Ascending aorta (tissue), 2 donors: Measurements from ENCODE around the gene POU3F3. TPM values are rescaled to one million over a fixed set of nuclear protein-coding genes. Genes with fewer than 3 reads are reported as not detected.

ENCODE experiments used
- DNase-seq, 2 donors: peaks; one replicate each; pipeline ENCODE4 v3.0.0-alpha.2; 2019; ENCODE audit warnings: low spot score in 2 of 2
- H3K27ac ChIP-seq, 2 donors: fragments of 200-600 bp; sonication (generic); one replicate each; pipeline ENCODE4 v1.5.1; 2016 to 2017; ENCODE audit warnings: mild to moderate bottlenecking in 1 of 2
- H3K27me3 ChIP-seq: fragments of 200-600 bp; sonication (generic); one replicate; pipeline ENCODE4 v1.5.1; 2017
- H3K36me3 ChIP-seq, 2 donors: fragments of 200-600 bp; sonication (generic); one replicate each; pipeline ENCODE4 v1.5.1; 2016
- H3K4me1 ChIP-seq, 2 donors: fragments of 200-600 bp; sonication (generic); one replicate each; pipeline ENCODE4 v1.5.1; 2016 to 2017; ENCODE audit warnings: mild to moderate bottlenecking in 1 of 2
- H3K4me3 ChIP-seq, 2 donors: fragments of 200-600 bp; sonication (generic); one replicate each; pipeline ENCODE4 v1.5.1; 2016 to 2017; ENCODE audit warnings: mild to moderate bottlenecking in 1 of 2
- H3K9me3 ChIP-seq, 2 donors: fragments of 200-600 bp; sonication (generic); one replicate each; pipeline ENCODE4 v1.5.1; 2016
- intact Hi-C: fragments of 100-400 bp; cut with DNase I; formaldehyde crosslinking; loops from one replicate; pipeline ENCODE4 v1.15.1; 2023
- total RNA-seq: library from RNA; depleted of rRNA; stranded (reverse); fragments of >200 nt; gene quantifications from one replicate; pipeline ENCODE4 v1.1.0, GENCODE V29; 2016
- TF ChIP-seq, protein P1 (sequence below), 3 experiments: fragments of 200-600 bp in 2 of 3; fragments of 450-650 bp in 1 of 3; sonication (generic) in 2 of 3; IDR thresholded peaks; one replicate each; pipeline ENCODE4 v1.5.1; 2016 to 2019; ENCODE audit warnings: antibody characterized with exemption in 3 of 3, mild to moderate bottlenecking in 1 of 3, moderate library complexity in 1 of 3

POU3F3 gene
- total RNA-seq, 1 donor from 2014 or later, result 0.21 TPM

DNA sequence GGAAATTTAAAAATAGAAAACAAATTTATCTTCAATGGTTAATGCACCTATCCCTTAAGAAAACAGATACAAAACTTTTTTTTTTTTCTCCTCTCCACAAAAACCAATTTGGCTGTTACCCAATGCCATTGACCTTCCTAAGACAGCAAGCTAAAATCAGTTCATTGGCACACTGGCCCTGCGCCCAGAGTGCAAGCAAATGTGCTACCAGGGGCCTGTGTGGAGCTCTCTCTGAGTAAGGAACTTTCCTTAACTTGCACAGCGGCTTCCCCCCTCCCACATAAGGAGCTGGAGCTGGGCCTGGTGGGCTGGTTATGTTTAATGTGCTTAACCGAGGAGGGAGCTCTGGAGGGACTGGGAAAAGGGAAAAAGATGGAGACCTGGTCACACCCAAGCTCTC is 17.6 kb upstream of the POU3F3 start:
- H3K27ac ChIP-seq, result no peak overlapping the region
- intact Hi-C loops, result no loop called here
- DNase-seq, result no peak
- TF ChIP-seq, protein P1, sequence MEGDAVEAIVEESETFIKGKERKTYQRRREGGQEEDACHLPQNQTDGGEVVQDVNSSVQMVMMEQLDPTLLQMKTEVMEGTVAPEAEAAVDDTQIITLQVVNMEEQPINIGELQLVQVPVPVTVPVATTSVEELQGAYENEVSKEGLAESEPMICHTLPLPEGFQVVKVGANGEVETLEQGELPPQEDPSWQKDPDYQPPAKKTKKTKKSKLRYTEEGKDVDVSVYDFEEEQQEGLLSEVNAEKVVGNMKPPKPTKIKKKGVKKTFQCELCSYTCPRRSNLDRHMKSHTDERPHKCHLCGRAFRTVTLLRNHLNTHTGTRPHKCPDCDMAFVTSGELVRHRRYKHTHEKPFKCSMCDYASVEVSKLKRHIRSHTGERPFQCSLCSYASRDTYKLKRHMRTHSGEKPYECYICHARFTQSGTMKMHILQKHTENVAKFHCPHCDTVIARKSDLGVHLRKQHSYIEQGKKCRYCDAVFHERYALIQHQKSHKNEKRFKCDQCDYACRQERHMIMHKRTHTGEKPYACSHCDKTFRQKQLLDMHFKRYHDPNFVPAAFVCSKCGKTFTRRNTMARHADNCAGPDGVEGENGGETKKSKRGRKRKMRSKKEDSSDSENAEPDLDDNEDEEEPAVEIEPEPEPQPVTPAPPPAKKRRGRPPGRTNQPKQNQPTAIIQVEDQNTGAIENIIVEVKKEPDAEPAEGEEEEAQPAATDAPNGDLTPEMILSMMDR (IDR thresholded peaks at IDR 0.05), result no peak
- H3K4me3 ChIP-seq, result no peak overlapping the region
- H3K36me3 ChIP-seq, result no peaks in the 10 kb centered on the region
- no peaks in the 10 kb centered on the region for H3K9me3 ChIP-seq
- H3K4me1 ChIP-seq, result no peaks in the 10 kb centered on the region
- H3K27me3 ChIP-seq, result no peaks in the 10 kb centered on the region

DNA sequence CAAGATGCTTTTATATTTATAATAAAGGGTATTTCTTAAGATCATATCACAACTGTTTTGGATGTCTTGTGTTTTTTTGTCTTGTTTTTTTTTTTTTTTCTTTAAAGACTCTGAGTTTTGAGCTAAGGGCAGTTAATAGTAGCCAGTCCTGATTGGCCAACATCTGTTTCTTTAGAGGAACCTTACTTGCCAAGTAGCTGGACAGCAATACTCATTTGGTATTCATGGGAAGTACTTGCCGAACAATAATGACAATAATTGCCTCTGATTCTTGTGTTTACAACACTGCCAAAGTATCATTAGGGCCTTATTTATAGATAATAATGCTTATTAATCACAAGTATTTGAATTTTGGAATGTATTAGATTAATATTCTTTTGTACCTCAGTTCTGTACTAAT is 17.1 kb upstream of the POU3F3 start:
- no peaks in the 10 kb centered on the region for H3K9me3 ChIP-seq
- TF ChIP-seq, protein P1 (IDR thresholded peaks at IDR 0.05), result no peak

GRCh38 chr2:104840156-104840555 is 13.8 kb upstream of the POU3F3 start:
- Histone ChIP-seq H3K9me3 (no peaks in the 10 kb centered on the region), H3K4me1 (peaks cover 0 to 8% of the 10 kb centered on the region in 2 donors), H3K36me3 (no peaks in the 10 kb centered on the region), H3K27ac (no peak overlapping the region), H3K27me3 (peaks cover 15% of the 10 kb centered on the region), H3K4me3 (no peak overlapping the region)
- TF ChIP-seq, protein P1 (IDR thresholded peaks at IDR 0.05), result no peak
- DNase-seq, result no peak
- intact Hi-C loops, result no loop called here

More for the DNA sequence above, 17.1 kb upstream of the POU3F3 start:
- DNase-seq, result no peak
- no peak overlapping the region for H3K27ac ChIP-seq
- H3K27me3 ChIP-seq, result no peaks in the 10 kb centered on the region
- no peaks in the 10 kb centered on the region for H3K4me1 ChIP-seq
- intact Hi-C loops, result no loop called here
- no peaks in the 10 kb centered on the region for H3K36me3 ChIP-seq
- no peak overlapping the region for H3K4me3 ChIP-seq

GRCh38 chr2:104840893-104841585 is 12.9 kb upstream of the POU3F3 start:
- H3K36me3 ChIP-seq, result no peaks in the 10 kb centered on the region
- intact Hi-C loops, result no loop called here
- no peak overlapping the region for H3K27ac ChIP-seq
- H3K27me3 ChIP-seq, result peaks cover 15% of the 10 kb centered on the region
- TF ChIP-seq, protein P1 (IDR thresholded peaks at IDR 0.05), result no peak
- DNase-seq, result no peak
- H3K4me1 ChIP-seq, result peaks cover 0 to 8% of the 10 kb centered on the region in 2 donors
- no peak overlapping the region for H3K4me3 ChIP-seq
- no peaks in the 10 kb centered on the region for H3K9me3 ChIP-seq

- intact Hi-C loops, result no loop called here
- H3K4me1 ChIP-seq, result peaks cover 0 to 8% of the 10 kb centered on the region in 2 donors
- DNase-seq, result no peak
- peaks cover 15% of the 10 kb centered on the region for H3K27me3 ChIP-seq
- no peak overlapping the region for H3K27ac ChIP-seq
- no peaks in the 10 kb centered on the region for H3K9me3 ChIP-seq
- H3K36me3 ChIP-seq, result no peaks in the 10 kb centered on the region
- TF ChIP-seq, protein P1 (IDR thresholded peaks at IDR 0.05), result no peak
- H3K4me3 ChIP-seq, result no peak overlapping the region
Observed at GRCh38 chr2:104841744-104842143, 12.2 kb upstream of the POU3F3 start.
